DMS153 treated with DMSO at 0.1 percent for 48 hours (cell line): Measurements from ENCODE around the gene PLCD3.

Source experiments
- DNase-seq: peaks from one replicate; lab custom pipeline; 2025; ENCODE audit not compliant: unreplicated experiment; lab: John Stamatoyannopoulos, UW

Gene PLCD3

GRCh38 chr17:45104497-45104896 lies 27.8 kb downstream of the PLCD3 start:
- DNase-seq, result no peak

GRCh38 chr17:45104029-45104428 lies 28.3 kb downstream of the PLCD3 start:
- DNase-seq, result no peak

DNA sequence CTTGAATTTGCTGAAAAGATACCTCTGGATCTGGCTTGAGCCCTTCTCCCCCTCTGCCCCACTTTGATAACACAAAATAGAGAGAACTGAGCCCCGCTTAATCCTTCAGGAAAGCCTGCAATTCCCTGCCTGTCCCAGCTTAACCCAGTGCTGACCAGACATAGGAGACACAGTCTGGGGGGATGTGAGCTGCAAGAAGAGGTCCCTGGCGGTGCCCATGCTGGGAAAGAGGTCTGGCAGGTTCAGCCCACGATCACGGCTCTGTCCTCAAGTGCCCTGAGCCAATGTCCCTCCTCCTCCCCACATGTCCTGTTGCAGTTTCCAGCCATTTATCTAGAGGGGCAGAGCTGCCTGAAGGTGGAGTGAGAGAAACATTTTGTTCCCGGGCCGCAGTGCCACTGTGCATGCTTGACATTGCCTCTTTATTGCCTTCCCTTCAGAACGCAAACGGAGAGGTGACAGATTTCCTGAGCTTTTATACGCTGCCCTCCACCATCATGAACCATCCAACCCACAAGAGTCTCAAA lies 29.0 kb downstream of the PLCD3 start:
- no peak for DNase-seq

DNA sequence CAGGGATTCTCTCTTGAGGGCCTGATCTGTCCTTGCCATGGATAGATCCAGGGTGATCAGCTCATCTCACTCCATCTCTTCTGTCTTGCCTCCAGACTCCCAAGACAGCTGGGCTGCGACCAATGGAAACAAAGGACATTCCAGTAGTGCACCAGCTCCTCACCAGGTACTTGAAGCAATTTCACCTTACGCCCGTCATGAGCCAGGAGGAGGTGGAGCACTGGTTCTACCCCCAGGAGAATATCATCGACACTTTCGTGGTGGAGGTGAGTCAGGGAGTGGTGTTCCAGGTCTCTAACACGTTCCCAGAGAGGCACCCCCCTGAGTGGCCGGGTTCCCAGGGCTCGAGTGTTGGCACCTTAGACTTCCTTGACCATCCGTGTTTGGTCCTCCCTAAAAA lies 29.5 kb downstream of the PLCD3 start:
- DNase-seq, result no peak

DNA sequence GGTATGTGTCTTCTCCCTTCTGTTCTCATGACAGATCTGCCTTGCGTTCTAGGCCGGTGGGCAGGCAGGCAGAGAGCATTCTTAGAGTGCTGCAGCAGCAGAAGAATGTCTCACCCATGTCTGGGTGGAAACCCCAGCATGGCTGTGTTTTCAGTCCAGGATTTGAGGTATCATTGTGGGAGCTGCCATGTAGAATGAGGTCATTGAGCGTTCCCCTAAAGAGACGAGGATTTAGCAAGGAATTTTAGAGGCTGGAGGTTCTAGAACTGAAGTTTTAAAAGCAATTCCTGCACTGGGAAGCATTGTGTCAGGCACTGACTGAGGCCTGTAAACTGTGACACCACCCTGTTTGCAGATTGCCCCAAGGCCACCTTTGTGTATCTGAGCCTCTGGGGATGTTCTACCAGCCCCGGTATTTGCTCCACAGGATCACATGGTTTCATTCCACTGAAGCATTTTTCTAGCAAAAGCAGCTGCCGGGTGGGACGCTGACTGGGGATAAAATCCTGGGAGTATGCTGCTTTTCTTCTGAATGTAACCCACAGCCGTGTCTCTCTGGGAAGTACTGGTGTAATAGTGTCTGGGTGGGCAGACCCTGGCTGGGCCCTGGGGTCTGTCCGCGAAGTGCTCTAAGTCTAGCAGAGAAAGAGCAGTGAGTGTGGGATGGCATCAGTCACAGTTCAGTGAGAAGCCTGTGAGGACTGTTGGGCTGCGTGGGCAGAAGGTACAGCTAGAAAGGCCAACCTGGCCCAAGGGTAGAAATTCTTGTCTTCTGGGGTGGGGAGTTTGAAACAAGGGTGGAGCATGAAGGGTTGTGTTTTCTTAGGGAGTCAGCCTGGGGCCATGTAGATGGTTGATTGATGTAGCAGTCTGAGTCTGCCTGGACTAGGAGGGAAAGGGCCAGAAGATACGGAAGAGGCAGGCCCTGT lies 30.2 kb downstream of the PLCD3 start:
- DNase-seq, result no peak

GRCh38 chr17:45101546-45101882 lies 30.8 kb downstream of the PLCD3 start:
- DNase-seq, result no peak

DNA sequence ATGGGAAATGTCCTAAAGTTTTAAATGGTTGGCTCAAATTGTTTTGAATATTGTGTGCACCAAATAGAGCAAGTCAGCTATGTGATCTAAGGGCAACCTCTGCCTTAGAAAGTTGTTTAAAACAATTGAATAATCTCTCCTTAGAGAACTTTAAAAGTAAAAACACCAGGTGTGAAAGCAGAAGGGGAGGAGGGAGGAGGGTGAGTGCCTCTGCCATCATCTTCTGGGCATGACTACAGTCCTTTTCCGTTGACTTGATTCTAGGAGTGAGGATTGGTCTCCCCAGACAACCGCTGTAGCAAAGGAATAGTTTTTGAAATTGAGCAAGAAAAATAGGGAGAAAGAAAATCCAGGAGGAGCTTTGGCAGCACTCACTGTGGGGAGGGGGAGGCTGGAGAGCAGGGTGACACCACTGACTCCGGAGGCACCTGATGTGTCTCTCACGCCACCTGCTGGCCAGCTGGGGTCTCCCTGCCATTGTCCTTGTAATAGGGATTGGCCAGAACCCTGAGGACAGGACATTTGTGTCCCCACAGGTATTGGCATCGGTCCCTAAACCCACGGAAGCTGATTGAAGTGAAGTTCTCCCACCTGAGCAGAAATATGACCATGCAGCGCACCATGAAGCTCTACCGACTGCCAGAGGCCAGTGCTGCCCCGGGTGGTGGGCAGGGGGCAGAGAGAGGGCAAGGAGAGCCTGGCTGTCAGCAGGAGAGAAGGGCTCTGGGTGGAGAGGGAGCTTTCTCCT lies 33.3 kb downstream of the PLCD3 start:
- DNase-seq, result peak; percentile 29

DNA sequence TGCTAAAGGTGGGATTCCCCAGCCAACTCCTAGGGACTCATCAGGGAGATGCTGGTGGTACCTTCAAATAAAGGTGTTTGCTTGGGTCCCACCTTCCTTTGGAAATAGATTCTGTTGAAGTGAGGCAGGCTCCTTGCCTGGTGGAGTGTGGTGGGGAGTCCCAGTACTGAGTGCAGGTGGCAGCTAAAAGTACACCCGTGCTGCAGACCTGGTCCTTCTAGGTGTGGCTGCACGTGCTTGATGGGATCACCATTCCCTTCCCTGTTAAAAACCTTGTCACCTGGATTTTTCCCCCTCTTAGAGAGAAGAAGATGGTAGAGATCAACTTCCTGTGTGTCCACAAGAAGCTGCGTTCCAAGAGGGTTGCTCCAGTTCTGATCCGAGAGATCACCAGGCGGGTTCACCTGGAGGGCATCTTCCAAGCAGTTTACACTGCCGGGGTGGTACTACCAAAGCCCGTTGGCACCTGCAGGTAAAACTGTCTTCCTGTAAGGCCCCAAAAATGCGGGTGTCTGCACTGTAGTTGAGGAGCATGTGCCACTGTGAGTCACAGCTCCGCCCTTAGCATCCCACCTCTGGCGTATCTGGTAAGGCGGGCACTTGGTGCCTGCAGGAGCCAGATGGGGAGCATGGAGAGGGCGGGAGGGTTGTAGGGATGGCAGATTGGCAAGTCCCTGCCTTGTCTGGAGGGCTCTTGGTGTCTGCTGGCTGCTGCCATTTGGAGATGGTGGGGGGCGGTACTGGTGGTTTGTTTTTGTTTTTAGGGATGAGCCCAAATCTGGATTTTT lies 34.0 kb downstream of the PLCD3 start:
- no peak for DNase-seq

DNA sequence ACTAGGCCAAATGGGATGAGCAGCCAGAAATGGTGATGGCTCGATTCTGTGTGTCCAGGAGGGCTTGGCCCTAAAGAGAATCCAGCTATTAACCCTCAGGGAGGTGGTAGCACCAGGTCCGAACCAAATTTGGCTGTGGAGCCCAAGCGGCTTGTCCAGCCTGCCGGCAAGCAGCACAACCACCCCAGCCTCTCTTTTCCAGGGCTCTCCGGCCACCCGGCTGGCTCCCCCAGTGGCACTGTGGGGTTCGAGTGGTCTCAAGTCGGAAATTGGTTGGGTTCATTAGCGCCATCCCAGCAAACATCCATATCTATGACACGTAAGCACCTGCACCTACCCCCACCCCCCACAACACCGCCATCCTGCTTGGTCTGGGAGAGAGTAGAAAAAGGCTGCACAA lies 35.4 kb downstream of the PLCD3 start:
- DNase-seq, result no peak

DNA sequence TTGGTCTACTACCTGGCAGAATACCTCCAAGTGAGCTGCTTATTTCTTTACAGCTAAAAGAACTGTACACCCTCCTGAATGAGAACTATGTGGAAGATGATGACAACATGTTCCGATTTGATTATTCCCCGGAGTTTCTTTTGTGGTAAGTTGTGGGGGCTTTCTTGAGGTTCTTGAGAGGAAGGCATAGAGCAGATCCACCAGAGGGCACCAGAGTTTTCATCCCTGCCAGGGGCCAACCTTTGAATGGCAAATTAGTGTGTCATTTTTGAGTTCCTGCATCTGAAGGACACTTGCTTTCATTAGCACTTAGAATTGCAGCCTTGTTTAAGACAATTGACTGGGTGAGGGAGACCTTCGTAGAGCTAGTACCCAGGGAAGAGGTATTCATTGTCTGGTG lies 36.2 kb downstream of the PLCD3 start:
- DNase-seq, result no peak

DNA sequence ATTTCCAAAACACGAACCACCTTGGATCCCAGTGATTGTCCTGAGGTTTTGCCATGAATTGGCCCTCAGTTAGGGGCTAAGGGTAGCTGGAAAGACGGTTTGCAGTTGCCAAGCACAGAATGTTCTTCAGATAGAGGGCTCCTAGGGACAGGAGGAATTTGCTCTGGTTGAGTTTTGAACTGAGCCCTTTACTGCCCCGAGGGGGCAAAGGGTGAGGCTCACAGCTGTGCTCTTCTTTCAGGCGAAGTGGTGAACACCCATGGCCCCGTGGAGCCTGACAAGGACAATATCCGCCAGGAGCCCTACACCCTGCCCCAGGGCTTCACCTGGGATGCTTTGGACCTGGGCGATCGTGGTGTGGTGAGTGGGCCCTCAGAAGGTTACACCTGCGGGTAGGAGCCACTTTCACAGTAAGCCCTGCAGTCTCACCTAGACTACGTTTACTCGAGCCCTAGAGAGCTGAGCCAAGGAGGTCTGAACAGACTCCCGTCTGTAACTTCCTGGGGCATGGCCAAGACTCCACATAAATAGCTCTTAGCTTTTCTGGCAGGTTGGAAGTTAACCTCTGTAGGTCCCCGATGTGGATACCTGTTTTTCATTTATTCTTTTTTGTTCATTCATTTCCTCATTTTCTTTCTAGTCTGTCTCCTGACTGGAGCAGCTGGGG lies 38.7 kb downstream of the PLCD3 start:
- no peak for DNase-seq

- DNase-seq, result no peak
These were observed 39.3 kb downstream of the PLCD3 start for GRCh38 chr17:45092911-45093430.

- DNase-seq, result no peak
These were observed 40.4 kb downstream of the PLCD3 start for GRCh38 chr17:45091778-45092425.

DNA sequence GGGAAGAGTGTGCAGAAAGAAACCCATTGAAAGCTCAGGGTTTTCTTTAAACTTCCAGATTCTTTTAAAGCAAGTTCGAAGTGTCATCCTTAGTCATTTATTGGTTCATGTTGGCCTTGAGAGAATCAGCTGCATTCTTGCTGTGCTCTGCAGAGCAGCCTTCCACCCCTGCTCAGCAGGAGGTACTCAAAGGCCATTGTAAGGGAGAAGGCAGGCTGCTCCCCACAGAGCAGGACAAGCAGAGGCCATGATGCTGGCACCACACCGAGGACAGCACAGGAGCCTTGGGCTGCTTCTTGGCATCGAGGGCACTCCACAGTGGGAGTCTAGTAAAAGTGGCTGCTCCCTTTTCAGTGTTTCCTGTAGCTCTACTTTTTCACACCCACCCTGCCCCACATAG lies 41.6 kb downstream of the PLCD3 start:
- DNase-seq, result no peak

- DNase-seq, result no peak
These were observed 43.6 kb downstream of the PLCD3 start for GRCh38 chr17:45088741-45089140.

DNA sequence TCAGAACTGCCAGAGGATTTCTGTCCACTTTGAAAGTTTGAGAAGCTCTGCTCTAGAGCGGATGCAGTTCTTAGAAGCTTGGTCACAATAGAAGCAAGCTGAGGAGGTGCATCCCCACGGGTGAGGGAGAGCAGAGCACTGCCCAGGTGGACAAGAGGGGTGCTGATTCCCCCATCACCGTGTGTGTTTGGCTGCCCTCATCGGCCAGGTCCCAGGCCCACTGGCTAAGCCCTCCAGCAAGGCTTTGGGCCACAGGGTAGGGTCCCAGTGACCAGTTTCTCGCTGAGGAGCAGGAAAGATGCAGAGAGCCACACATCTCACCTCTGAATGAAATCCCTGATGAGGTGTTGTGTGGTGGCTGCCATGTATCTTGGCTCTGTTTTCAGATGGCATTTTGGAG lies 44.3 kb downstream of the PLCD3 start:
- no peak for DNase-seq

DNA sequence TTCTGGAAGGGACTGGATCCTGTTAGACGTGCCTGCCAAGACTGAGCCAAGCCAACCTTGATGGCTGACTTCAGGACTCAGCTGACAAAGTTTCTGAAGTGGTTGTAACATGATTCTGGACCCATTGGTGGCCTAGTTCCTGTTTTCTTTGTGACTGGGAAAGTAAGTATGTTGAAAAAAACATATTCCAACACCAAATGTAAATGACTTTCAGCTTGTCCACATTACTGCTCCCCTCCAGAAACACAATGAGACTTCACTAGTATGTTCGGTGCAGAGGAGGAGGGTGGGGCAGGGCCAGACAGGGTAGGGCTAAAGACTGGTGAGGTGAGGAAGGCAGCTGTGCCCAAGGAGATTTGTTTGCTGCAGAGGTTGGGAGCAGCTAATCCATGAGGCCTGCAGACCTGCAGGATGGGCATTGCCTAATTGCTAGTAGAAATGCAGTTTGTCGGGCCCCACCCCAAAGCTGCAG lies 44.8 kb downstream of the PLCD3 start:
- DNase-seq, result no peak

- no peak for DNase-seq
These were observed 45.3 kb downstream of the PLCD3 start for GRCh38 chr17:45086865-45087503.

DNA sequence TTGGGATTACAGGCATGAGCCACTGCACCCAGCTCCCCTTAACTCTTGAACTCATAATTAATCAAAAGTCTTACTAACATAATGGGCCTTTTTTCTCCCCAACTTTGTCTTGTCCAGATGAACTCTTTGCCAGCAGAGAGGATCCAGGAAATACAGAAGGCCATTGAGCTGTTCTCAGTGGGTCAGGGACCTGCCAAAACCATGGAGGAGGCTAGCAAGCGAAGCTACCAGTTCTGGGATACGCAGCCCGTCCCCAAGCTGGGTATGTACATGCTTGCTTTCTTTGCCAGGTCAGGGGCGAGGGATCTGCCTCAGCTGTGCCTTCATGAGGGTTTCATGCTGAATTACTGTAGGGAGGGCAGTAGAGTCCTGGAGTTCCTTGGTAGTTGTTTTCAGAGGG lies 45.9 kb downstream of the PLCD3 start:
- no peak for DNase-seq
